OCI-LY3 (cell line): ENCODE measurements around the gene SLC25A10.

Experiments used
- CTCF ChIP-seq: fragments of 200-600, 300-600 bp; sonication (generic); IDR thresholded peaks from 2 replicates; pipeline ENCODE4 v1.5.1; 2014; ENCODE audit warnings: antibody characterized with exemption, low read length, low read depth
- EZH2phosphoT487 ChIP-seq: fragments of 200-600 bp; shearing (Covaris generic); IDR thresholded peaks from 2 replicates; pipeline ENCODE4 v1.6.1; 2018; ENCODE audit warnings: antibody characterized with exemption, mixed run types, low read depth

- TF ChIP-seq CTCF (no peak), EZH2phosphoT487 (no peak)
These were observed 29.0 kb downstream of the SLC25A10 start for GRCh38 chr17:81741049-81741593.
